GM18498 (cell line): ENCODE results near the gene CASKIN1.
"Not testable (repeated sequence)": the region's sequence is repeated elsewhere in the genome, so short reads cannot be mapped to it uniquely, and the experiment has no call there.

Experiments
- ATAC-seq: cut with Tn5 transposase; IDR thresholded peaks from one replicate; pipeline ENCODE4 v1.9.1; 2021; ENCODE audit warnings: mild to moderate bottlenecking, moderate library complexity; ENCODE audit not compliant: unreplicated experiment

CASKIN1 gene, protein sequence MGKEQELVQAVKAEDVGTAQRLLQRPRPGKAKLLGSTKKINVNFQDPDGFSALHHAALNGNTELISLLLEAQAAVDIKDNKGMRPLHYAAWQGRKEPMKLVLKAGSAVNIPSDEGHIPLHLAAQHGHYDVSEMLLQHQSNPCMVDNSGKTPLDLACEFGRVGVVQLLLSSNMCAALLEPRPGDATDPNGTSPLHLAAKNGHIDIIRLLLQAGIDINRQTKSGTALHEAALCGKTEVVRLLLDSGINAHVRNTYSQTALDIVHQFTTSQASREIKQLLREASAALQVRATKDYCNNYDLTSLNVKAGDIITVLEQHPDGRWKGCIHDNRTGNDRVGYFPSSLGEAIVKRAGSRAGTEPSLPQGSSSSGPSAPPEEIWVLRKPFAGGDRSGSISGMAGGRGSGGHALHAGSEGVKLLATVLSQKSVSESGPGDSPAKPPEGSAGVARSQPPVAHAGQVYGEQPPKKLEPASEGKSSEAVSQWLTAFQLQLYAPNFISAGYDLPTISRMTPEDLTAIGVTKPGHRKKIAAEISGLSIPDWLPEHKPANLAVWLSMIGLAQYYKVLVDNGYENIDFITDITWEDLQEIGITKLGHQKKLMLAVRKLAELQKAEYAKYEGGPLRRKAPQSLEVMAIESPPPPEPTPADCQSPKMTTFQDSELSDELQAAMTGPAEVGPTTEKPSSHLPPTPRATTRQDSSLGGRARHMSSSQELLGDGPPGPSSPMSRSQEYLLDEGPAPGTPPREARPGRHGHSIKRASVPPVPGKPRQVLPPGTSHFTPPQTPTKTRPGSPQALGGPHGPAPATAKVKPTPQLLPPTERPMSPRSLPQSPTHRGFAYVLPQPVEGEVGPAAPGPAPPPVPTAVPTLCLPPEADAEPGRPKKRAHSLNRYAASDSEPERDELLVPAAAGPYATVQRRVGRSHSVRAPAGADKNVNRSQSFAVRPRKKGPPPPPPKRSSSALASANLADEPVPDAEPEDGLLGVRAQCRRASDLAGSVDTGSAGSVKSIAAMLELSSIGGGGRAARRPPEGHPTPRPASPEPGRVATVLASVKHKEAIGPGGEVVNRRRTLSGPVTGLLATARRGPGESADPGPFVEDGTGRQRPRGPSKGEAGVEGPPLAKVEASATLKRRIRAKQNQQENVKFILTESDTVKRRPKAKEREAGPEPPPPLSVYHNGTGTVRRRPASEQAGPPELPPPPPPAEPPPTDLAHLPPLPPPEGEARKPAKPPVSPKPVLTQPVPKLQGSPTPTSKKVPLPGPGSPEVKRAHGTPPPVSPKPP (N-terminal part only)

DNA sequence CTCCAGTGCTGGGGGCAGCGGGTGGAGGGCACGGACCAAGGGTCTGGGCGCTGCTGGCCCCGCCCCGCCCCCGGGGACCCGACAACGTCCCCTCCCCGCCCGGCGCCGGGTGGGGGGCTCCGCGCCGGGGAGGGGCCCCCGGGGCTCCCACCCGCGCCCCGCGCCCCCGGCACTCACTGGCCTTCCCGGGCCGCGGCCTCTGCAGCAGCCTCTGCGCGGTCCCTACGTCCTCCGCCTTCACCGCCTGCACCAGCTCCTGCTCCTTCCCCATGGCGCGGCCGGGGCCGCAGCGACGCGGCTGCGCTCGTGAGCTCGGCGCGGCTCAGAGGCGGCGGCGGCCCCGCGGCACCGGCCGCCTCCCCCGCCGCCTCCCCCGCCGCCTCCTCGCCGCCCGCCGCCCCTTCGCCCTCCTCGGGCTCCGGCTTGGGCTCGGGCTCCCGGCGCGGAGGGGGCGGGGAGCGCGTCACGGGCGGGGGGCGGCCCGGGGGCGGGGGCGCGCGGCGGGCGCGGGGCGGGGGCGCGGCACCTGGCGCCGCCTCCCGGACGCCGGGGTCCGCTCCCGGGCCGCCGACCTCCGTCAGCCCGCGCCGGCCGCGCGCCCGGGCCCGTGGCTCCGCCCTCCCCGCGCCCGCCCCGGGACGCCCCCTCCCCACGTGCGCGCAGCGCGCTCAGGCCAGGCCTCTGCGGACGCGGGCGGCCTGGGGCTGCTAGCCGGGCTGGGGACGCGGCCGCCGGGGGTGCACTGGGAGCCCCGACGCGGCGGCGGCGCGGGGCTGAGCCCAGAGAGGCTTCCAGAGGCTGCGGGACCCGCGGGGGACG lies at the start of gene CASKIN1:
TSS of gene CASKIN1 (minus strand) at position 444 of the 819 bp plus-strand sequence. CDS start at position 271, 173 bp downstream.
- no peak for ATAC-seq

DNA sequence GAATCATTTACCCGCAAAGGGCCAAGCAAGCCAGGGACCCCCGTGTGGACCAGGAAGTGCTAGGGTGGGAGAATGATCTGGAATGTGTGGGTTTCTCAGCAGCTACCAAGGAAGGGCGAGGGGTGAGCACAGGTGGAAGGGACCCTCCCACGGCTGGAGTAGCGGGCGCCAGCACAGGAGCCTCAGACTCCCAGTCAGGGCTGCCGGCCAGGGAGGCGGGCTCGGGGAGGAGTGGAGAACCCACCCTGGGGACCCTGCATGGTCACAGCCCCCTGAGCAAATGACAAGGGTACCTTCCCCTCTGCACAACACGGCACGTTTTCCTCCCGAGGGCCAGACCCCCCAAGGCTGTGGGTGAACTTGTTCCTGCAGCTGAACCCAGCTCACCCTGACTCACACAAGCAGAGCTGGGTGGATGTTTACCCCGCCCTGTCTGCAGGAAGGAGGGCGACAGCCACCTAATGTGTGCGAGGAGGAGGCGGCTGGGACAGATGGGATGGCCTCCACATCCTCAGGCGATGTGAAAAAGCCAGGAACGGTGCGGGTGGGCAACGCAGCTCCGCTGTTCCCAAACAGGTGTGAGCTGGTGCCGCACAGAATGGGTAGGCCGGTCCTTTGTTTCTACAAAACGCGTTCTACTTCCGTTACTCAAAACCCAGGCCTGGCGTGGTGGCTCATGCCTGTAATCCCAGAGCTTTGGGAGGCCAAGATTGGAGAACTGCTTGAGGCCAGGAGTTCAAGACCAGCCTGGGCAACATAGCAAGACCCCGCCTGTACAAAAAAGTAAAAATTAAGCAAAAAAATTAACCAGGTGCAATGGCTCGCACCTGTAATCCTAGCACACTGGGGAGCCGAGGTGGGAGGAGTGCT lies 48.8 kb upstream of the CASKIN1 start:
- no peak for ATAC-seq

DNA sequence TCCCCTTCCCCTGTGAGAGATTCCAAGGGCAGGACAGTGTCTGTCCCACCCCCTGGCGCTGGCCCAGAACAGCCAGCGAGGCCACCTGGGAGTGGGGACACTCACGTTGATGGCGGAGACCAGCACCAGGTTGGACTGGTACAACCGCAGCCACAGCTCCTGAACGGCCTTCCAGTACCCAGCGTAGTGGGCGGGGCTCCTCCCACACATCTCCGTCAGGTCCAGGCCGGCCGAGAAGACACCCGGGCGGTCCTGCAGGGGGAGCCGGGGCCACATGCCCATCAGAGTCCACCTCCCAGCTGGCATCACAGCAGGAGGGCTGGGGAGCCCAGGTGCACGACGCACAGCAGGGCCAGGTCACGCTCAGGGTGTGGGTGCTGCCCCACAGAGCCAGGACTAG lies 47.9 kb upstream of the CASKIN1 start:
- no peak for ATAC-seq

DNA sequence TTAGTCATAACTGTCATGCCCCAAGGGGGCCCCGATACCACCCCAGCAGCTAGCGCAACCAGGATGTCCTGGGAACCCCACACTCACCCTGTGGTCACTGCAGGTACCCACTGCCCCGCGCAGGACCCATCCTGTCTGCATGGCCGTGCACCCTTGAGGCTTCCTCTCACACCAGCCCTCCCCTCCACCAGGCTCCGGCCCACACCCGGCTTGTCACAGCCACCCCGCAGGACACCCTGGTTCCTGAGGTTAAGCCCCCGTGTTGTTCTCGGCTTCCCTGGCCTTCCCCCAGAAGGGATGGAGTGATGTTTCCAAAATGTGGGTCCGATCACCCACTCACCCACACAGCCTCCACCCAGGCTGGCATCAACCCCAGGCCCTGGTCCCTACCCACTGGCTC lies 47.4 kb upstream of the CASKIN1 start:
- ATAC-seq: no peak

DNA sequence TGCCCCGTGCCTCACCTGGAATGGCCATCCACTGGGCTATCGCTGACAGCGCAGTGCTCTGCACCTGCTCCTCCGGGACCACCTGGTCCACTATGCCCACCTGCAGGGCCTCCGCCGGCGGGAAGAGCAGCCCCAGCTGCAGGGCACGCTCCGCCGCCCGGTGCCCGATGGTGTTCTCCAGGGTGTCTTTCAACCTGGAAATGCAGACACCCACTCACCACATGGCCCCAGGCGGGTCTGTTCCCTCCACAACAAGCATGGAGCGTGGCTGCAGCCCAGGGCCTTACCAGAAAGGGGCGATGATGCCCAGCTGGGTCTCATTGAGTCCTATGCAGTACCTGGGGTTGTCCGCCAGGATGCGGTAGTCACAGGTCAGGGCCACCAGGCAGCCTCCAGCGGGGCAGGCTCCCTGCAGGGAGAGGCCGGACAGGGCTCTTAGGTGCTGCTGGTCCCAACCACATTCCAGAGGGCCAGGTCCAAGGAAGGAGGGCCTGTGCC lies 46.7 kb upstream of the CASKIN1 start:
- ATAC-seq: no peak

DNA sequence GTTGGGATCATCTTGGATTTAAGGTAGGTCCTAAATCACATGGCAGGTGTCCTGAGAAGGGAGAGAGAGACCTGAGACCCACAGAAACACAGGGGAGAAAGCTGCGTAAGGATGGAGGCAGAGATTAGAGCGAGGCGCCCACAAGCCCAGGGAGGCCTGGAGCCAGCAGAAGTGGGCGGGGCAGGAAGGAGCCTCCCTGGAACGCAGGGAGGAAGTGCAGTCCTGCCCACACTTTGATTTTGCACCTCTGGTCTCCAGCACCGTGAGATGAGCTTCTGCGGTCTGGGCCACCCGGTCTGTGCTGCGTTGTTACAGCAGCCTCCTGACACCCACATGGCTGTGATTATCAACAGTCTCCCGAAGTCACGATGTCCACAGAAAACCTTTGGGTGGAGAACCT lies 46.2 kb upstream of the CASKIN1 start:
- ATAC-seq: no peak

DNA sequence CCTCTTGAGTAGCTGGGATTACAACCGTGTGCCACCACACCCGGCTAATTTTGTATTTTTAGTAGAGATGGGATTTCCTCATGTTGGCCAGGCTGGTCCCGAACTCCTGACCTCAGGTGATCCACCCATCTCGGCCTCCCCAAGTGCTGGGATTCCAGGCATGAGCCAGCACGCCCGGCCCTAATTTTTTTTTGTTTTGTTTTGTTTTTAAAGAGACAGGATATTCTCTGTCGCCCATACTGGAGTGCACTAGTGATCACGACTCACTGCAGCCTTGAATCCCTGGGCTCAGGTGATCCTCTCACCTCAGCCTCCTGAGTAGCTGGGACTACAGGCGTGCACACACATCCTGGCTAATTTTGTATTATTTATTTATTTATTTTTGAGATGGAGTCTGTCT lies 43.9 kb upstream of the CASKIN1 start:
- ATAC-seq: not testable (repeated sequence)

DNA sequence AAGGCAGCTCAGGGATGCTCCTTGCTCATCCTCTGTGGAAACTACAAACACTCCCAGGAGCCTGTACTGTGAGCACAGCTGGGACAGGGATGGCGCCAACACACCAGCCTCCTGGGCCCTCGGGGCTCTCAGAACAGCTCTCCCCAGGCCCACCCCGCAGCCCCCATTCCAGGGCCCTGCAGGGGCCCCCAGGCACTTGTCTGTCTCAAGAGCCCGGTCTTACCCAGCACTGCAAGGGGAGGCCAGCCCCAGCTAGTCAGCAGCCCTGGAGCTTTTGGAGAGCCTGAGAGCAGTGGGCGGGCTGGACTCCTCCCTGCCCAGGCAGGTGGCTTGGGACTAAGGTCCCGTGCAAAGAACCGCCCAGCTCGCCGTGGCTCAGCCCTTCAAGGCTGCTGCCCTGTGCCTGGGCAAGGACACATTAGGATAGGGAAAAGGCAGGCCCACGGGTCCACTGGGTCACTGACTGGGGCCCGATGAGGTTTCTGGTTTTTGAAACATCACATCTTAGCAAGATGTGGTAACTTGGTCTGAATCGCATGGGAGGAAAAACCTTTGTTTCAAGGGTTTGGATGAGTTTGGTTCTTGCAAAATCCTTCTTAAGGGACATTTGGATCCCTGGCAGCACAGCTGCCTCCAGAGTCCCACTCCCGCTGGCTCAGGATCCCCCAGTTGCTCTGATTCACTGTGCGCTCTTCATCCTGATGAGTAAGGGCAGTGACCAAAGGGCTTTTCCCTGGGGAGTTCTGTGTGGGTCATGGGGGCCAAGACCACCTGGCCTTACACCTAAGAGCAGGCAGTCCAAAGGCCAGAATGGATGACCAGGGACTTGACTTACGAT lies 42.7 kb upstream of the CASKIN1 start:
- ATAC-seq: no peak

DNA sequence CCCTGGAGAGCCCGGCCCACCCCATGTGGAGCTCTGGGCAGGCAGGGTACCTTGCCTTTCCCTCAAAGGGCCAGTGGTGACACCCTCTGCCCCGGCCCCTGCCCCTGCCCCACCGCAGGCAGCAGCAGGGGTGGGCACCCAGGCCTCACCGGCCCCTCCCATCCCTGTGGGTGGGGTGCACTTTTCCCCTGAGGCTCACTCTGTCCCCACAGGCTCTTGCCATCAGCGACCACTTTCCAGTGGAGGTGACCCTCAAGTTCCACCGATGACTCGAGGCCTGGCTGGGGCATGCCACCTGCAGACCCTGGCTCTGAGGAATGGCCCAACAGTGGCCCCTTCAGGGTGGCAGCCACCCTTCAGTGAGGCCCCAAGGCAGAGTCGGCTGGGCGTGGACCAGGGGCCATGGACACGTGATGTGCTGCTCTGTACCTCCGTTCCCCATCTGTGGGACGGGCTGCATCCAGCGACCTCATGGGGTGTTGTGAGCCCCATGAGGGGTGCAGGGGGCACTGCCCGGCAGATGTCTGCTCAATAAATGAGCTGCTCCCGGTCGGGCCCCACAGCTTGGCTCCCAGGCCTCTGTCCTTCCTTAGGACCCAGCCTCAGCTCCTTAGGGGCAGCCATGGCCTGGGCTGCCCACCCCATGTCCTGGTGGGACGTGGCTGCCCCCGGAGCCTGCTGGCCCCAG lies 41.9 kb upstream of the CASKIN1 start:
- ATAC-seq: no peak

DNA sequence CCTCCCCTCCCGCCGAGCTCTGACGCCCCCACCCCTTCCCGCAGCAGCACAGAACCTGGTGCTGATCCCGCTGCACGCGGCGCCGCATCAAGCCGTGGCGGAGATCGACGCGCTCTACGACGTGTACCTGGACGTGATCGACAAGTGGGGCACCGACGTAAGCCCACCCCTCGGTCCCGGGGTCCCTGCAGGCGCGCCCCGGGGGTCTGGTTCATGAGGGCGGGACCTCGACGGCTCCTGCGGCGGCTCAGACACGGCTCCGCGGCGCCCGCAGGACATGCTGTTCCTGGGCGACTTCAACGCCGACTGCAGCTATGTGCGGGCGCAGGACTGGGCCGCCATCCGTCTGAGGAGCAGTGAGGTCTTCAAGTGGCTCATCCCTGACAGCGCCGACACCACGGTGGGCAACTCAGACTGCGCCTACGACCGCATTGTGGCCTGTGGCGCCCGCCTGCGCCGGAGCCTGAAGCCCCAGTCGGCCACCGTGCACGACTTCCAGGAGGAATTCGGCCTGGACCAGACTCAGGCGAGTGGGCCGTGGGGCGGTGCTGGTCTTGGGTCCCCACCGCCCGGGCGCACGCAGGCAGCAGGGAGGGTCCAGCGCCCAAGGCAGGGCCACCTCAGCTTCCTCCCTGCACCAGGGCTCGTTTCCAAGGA lies 41.2 kb upstream of the CASKIN1 start:
- no peak for ATAC-seq

DNA sequence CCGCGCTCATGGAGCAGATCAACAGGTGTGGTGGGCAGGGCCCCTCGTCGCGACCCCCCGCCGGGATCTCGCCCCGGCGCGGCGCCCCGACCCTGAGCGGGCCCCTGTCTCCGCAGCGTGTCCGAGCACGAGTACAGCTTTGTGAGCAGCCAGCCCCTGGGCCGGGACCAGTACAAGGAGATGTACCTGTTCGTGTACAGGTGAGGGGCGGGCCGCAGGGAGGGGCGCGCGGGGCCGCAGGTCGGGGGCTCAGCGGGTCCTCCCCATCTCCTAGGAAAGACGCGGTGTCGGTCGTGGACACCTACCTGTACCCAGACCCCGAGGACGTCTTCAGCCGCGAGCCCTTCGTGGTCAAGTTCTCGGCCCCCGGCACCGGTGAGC lies 40.7 kb upstream of the CASKIN1 start:
- no peak for ATAC-seq

DNA sequence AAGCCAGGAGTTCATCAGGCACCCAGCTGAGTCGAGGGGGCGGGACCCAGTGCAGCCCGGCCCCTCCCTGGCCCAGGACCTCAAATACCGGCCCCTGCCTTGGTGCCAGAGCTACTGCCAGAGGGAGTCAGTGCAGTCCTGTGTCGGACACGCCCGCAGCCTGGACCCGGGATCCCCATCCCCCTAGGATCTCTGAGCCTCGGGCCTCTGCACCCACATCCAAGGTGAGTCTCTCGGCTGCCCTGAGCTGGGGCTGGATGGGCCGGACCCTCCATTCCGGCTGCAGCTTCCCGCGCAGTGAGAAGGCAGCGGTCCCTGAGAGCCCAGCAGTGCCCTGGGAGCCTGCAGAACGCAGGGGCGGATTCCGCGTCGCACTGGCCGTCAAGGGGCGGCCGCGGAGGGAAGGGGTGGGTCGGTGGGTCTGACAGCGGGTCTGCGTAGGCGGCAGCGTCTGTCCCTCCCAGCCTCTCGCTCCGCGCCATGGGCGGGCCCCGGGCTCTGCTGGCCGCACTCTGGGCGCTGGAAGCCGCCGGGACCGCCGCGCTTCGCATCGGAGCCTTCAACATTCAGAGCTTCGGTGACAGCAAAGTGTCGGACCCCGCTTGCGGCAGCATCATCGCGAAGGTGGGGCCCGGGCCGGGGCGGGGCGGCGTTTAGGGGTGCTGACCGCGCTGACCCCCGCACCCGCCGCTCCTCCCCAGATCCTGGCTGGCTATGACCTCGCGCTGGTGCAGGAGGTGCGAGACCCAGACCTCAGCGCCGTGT lies 40.1 kb upstream of the CASKIN1 start, which contains the start of gene DNASE1L2:
TSS of gene DNASE1L2 (plus strand) at position 108 of the 765 bp plus-strand sequence. CDS start at position 481, 373 bp downstream.
- no peak for ATAC-seq

DNA sequence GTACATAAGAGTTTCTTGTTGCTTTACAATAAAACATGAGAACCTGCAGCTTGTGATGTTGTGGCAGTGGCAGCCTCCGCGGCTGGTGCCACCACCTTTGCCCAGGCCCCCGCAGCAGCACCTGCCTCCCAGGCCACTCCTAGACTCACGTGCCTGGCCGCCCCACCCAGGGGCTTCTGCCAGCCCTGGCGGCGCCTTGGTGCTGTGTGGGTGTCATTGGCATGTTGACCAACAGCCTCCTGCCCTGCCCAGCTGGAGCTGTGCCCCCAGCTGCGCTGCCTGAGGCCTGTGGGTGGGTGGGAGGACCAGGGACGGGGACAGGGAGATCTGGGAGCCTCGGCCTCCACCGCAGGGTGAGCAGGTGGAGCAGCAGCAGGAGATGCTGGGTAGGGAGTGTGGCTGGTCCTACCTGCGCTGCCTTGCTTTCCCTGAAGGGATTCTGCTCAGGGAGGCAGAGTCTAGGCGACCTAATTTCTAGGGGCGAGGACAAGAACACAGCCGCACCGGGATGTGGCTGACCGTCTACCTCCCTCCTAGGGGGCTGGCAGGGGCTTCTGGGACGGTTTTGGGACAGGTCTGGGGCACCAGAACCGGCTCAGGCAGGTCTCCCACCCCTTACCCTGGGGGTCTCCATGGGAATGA lies 39.4 kb upstream of the CASKIN1 start:
- ATAC-seq: no peak

DNA sequence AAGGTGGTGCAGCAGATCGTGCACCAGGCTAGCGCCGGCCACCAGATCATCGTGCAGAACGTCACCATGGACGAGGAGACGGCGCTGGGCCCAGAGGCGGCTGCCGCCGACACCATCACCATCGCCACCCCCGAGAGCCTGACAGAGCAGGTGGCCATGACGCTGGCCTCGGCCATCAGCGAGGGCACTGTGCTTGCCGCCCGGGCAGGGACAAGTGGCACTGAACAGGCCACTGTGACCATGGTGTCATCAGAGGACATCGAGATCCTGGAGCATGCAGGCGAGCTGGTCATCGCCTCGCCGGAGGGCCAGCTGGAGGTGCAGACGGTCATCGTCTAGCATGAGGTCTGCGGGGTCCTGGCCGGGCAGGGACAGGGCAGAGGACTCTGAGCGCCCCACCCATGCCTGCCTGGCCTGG lies 38.8 kb upstream of the CASKIN1 start:
- ATAC-seq: no peak

DNA sequence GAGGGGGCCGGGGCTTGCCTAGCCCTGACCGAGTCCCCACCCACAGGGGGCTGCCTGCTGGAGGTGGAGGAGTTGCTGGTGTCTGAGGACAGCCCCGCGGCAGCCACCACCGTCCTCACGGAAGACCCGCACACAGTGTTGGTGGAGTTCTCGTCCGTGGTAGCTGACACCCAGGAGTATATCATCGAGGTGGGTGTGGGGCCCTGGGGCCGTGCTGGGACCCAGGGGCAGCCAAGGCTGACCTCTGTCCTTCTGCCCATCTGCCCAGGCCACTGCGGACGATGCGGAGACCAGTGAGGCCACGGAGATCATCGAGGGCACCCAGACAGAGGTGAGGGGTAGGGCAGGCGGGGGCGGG lies 38.4 kb upstream of the CASKIN1 start:
- no peak for ATAC-seq
